ENCODE data around the gene GRM7. TPM values are rescaled to one million over a fixed set of nuclear protein-coding genes. Genes with fewer than 3 reads are reported as not detected.

GRM7 gene
- polyA plus RNA-seq, 4 donors: 0.01 to 0.30 TPM; not detected in 2

- no peak overlapping the region for H3K27ac ChIP-seq (ENCODE audit: low read depth in 1 of 3, low read length in 2 of 3)
- H3K9me3 ChIP-seq (ENCODE audit: control insufficient read depth in 2 of 2, insufficient read depth in 1 of 2, low read depth in 1 of 2, low read length in 1 of 2): no peaks in the 10 kb centered on the region
- no peaks in the 10 kb centered on the region for H3K36me3 ChIP-seq (ENCODE audit: control insufficient read depth in 3 of 3, insufficient read depth in 2 of 3, low read depth in 1 of 3, low read length in 3 of 3)
- no peak overlapping the region for H3K4me3 ChIP-seq (ENCODE audit: low read depth in 1 of 3, low read length in 3 of 3)
- H3K27me3 ChIP-seq (ENCODE audit: control insufficient read depth in 3 of 3, insufficient read depth in 3 of 3, low read length in 3 of 3): no peaks in the 10 kb centered on the region
- FAIRE-seq (no peak), DNase-seq (no peak)
- no peaks in the 10 kb centered on the region for H3K4me1 ChIP-seq (ENCODE audit: control insufficient read depth in 3 of 3, insufficient read depth in 2 of 3, low read depth in 1 of 3, low read length in 2 of 3)
- 69 to 86% (median 84%) methylated on average over 1 of the region's 1 CpG for WGBS, 3 donors
These were observed 405.6 kb downstream of the GRM7 start for GRCh38 chr3:7266551-7266950.

- Histone ChIP-seq H3K4me1 (ENCODE audit: control insufficient read depth in 3 of 3, insufficient read depth in 2 of 3, low read depth in 1 of 3, low read length in 2 of 3) (no peaks in the 10 kb centered on the region), H3K27me3 (ENCODE audit: control insufficient read depth in 3 of 3, insufficient read depth in 3 of 3, low read length in 3 of 3) (no peaks in the 10 kb centered on the region), H3K36me3 (ENCODE audit: control insufficient read depth in 3 of 3, insufficient read depth in 2 of 3, low read depth in 1 of 3, low read length in 3 of 3) (no peaks in the 10 kb centered on the region), H3K9me3 (ENCODE audit: control insufficient read depth in 2 of 2, insufficient read depth in 1 of 2, low read depth in 1 of 2, low read length in 1 of 2) (no peaks in the 10 kb centered on the region), H3K27ac (ENCODE audit: low read depth in 1 of 3, low read length in 2 of 3) (no peak overlapping the region), H3K4me3 (ENCODE audit: low read depth in 1 of 3, low read length in 3 of 3) (no peak overlapping the region)
- 71 to 83% (median 76%) methylated on average over 5 of the region's 5 CpGs for WGBS, 3 donors
- DNase-seq: no peak
- no peak for FAIRE-seq
These were observed 409.8 kb downstream of the GRM7 start for GRCh38 chr3:7270731-7271130.

GRCh38 chr3:7271631-7272030 lies 410.7 kb downstream of the GRM7 start:
- no peaks in the 10 kb centered on the region for H3K4me1 ChIP-seq (ENCODE audit: control insufficient read depth in 3 of 3, insufficient read depth in 2 of 3, low read depth in 1 of 3, low read length in 2 of 3)
- FAIRE-seq: no peak
- 61 to 79% (median 74%) methylated on average over 3 of the region's 3 CpGs for WGBS, 3 donors

GRCh38 chr3:7272203-7272602 lies 411.3 kb downstream of the GRM7 start:
- 72 to 87% (median 86%) methylated on average over 1 of the region's 1 CpG for WGBS, 3 donors
- no peaks in the 10 kb centered on the region for H3K4me1 ChIP-seq (ENCODE audit: control insufficient read depth in 3 of 3, insufficient read depth in 2 of 3, low read depth in 1 of 3, low read length in 2 of 3)
- H3K27me3 ChIP-seq (ENCODE audit: control insufficient read depth in 3 of 3, insufficient read depth in 3 of 3, low read length in 3 of 3): no peaks in the 10 kb centered on the region
- no peaks in the 10 kb centered on the region for H3K9me3 ChIP-seq (ENCODE audit: control insufficient read depth in 2 of 2, insufficient read depth in 1 of 2, low read depth in 1 of 2, low read length in 1 of 2)
- DNase-seq: no peak
- H3K4me3 ChIP-seq (ENCODE audit: low read depth in 1 of 3, low read length in 3 of 3): no peak overlapping the region
- H3K27ac ChIP-seq (ENCODE audit: low read depth in 1 of 3, low read length in 2 of 3): no peak overlapping the region
- FAIRE-seq: no peak
- H3K36me3 ChIP-seq (ENCODE audit: control insufficient read depth in 3 of 3, insufficient read depth in 2 of 3, low read depth in 1 of 3, low read length in 3 of 3): no peaks in the 10 kb centered on the region

More at GRCh38 chr3:7271631-7272030, 410.7 kb downstream of the GRM7 start:
- Histone ChIP-seq H3K27ac (ENCODE audit: low read depth in 1 of 3, low read length in 2 of 3) (no peak overlapping the region), H3K27me3 (ENCODE audit: control insufficient read depth in 3 of 3, insufficient read depth in 3 of 3, low read length in 3 of 3) (no peaks in the 10 kb centered on the region), H3K4me3 (ENCODE audit: low read depth in 1 of 3, low read length in 3 of 3) (no peak overlapping the region), H3K9me3 (ENCODE audit: control insufficient read depth in 2 of 2, insufficient read depth in 1 of 2, low read depth in 1 of 2, low read length in 1 of 2) (no peaks in the 10 kb centered on the region), H3K36me3 (ENCODE audit: control insufficient read depth in 3 of 3, insufficient read depth in 2 of 3, low read depth in 1 of 3, low read length in 3 of 3) (no peaks in the 10 kb centered on the region)
- no peak for DNase-seq

- Histone ChIP-seq H3K27me3 (ENCODE audit: control insufficient read depth in 3 of 3, insufficient read depth in 3 of 3, low read length in 3 of 3) (no peaks in the 10 kb centered on the region), H3K4me1 (ENCODE audit: control insufficient read depth in 3 of 3, insufficient read depth in 2 of 3, low read depth in 1 of 3, low read length in 2 of 3) (no peaks in the 10 kb centered on the region), H3K36me3 (ENCODE audit: control insufficient read depth in 3 of 3, insufficient read depth in 2 of 3, low read depth in 1 of 3, low read length in 3 of 3) (no peaks in the 10 kb centered on the region), H3K27ac (ENCODE audit: low read depth in 1 of 3, low read length in 2 of 3) (no peak overlapping the region), H3K4me3 (ENCODE audit: low read depth in 1 of 3, low read length in 3 of 3) (no peak overlapping the region), H3K9me3 (ENCODE audit: control insufficient read depth in 2 of 2, insufficient read depth in 1 of 2, low read depth in 1 of 2, low read length in 1 of 2) (no peaks in the 10 kb centered on the region)
- FAIRE-seq (no peak), DNase-seq (no peak)
- WGBS, 3 donors: 86 to 93% (median 90%) methylated on average over 2 of the region's 2 CpGs
These were observed 414.5 kb downstream of the GRM7 start for GRCh38 chr3:7275396-7275795.

GRCh38 chr3:7280318-7280717 lies 419.4 kb downstream of the GRM7 start:
- no peaks in the 10 kb centered on the region for H3K27me3 ChIP-seq (ENCODE audit: control insufficient read depth in 3 of 3, insufficient read depth in 3 of 3, low read length in 3 of 3)
- no peak overlapping the region for H3K4me3 ChIP-seq (ENCODE audit: low read depth in 1 of 3, low read length in 3 of 3)
- no peak overlapping the region for H3K27ac ChIP-seq (ENCODE audit: low read depth in 1 of 3, low read length in 2 of 3)
- 66 to 81% (median 67%) methylated on average over 4 of the region's 4 CpGs for WGBS, 3 donors
- H3K4me1 ChIP-seq (ENCODE audit: control insufficient read depth in 3 of 3, insufficient read depth in 2 of 3, low read depth in 1 of 3, low read length in 2 of 3): no peaks in the 10 kb centered on the region
- DNase-seq: no peak
- no peaks in the 10 kb centered on the region for H3K36me3 ChIP-seq (ENCODE audit: control insufficient read depth in 3 of 3, insufficient read depth in 2 of 3, low read depth in 1 of 3, low read length in 3 of 3)
- no peak for FAIRE-seq
- H3K9me3 ChIP-seq (ENCODE audit: control insufficient read depth in 2 of 2, insufficient read depth in 1 of 2, low read depth in 1 of 2, low read length in 1 of 2): no peaks in the 10 kb centered on the region

GRCh38 chr3:7282988-7283387 lies 422.1 kb downstream of the GRM7 start:
- FAIRE-seq: no peak
- WGBS, 3 donors: 75 to 82% (median 75%) methylated on average over 4 of the region's 4 CpGs

GRCh38 chr3:7285505-7285904 lies 424.6 kb downstream of the GRM7 start:
- FAIRE-seq (no peak), DNase-seq (peak in 1 of 2 donors; percentile 12)
- Histone ChIP-seq H3K36me3 (ENCODE audit: control insufficient read depth in 3 of 3, insufficient read depth in 2 of 3, low read depth in 1 of 3, low read length in 3 of 3) (no peaks in the 10 kb centered on the region), H3K4me3 (ENCODE audit: low read depth in 1 of 3, low read length in 3 of 3) (no peak overlapping the region), H3K4me1 (ENCODE audit: control insufficient read depth in 3 of 3, insufficient read depth in 2 of 3, low read depth in 1 of 3, low read length in 2 of 3) (no peaks in the 10 kb centered on the region), H3K9me3 (ENCODE audit: control insufficient read depth in 2 of 2, insufficient read depth in 1 of 2, low read depth in 1 of 2, low read length in 1 of 2) (no peaks in the 10 kb centered on the region), H3K27me3 (ENCODE audit: control insufficient read depth in 3 of 3, insufficient read depth in 3 of 3, low read length in 3 of 3) (no peaks in the 10 kb centered on the region), H3K27ac (ENCODE audit: low read depth in 1 of 3, low read length in 2 of 3) (no peak overlapping the region)
- WGBS, 3 donors: 38 to 59% (median 49%) methylated on average over 3 of the region's 3 CpGs

More at GRCh38 chr3:7282988-7283387, 422.1 kb downstream of the GRM7 start:
- no peak for DNase-seq
- Histone ChIP-seq H3K27me3 (ENCODE audit: control insufficient read depth in 3 of 3, insufficient read depth in 3 of 3, low read length in 3 of 3) (no peaks in the 10 kb centered on the region), H3K36me3 (ENCODE audit: control insufficient read depth in 3 of 3, insufficient read depth in 2 of 3, low read depth in 1 of 3, low read length in 3 of 3) (no peaks in the 10 kb centered on the region), H3K4me3 (ENCODE audit: low read depth in 1 of 3, low read length in 3 of 3) (no peak overlapping the region), H3K27ac (ENCODE audit: low read depth in 1 of 3, low read length in 2 of 3) (no peak overlapping the region), H3K9me3 (ENCODE audit: control insufficient read depth in 2 of 2, insufficient read depth in 1 of 2, low read depth in 1 of 2, low read length in 1 of 2) (no peaks in the 10 kb centered on the region), H3K4me1 (ENCODE audit: control insufficient read depth in 3 of 3, insufficient read depth in 2 of 3, low read depth in 1 of 3, low read length in 2 of 3) (no peaks in the 10 kb centered on the region)

GRCh38 chr3:7288133-7288532 lies 427.2 kb downstream of the GRM7 start:
- WGBS, 3 donors: 54 to 75% (median 58%) methylated on average over 3 of the region's 3 CpGs
- no peak for FAIRE-seq
- H3K36me3 ChIP-seq (ENCODE audit: control insufficient read depth in 3 of 3, insufficient read depth in 2 of 3, low read depth in 1 of 3, low read length in 3 of 3): no peaks in the 10 kb centered on the region

More at GRCh38 chr3:7288133-7288532, 427.2 kb downstream of the GRM7 start:
- Histone ChIP-seq H3K4me1 (ENCODE audit: control insufficient read depth in 3 of 3, insufficient read depth in 2 of 3, low read depth in 1 of 3, low read length in 2 of 3) (no peaks in the 10 kb centered on the region), H3K4me3 (ENCODE audit: low read depth in 1 of 3, low read length in 3 of 3) (no peak overlapping the region), H3K27me3 (ENCODE audit: control insufficient read depth in 3 of 3, insufficient read depth in 3 of 3, low read length in 3 of 3) (no peaks in the 10 kb centered on the region), H3K9me3 (ENCODE audit: control insufficient read depth in 2 of 2, insufficient read depth in 1 of 2, low read depth in 1 of 2, low read length in 1 of 2) (no peaks in the 10 kb centered on the region), H3K27ac (ENCODE audit: low read depth in 1 of 3, low read length in 2 of 3) (no peak overlapping the region)
- DNase-seq: no peak
